ENCODE data around the gene GMDS.
A peak's percentile ranks its signal among the peaks of the same experiment; 100 is the strongest.

GMDS gene

GRCh38 chr6:1812034-1812433 lies 433.4 kb downstream of the GMDS start:
- H3K4me3 ChIP-seq (ENCODE audit: low read depth, low read length): no peak overlapping the region
- H3K27me3 ChIP-seq: no peaks in the 10 kb centered on the region
- H3K36me3 ChIP-seq: no peaks in the 10 kb centered on the region
- H3K9me3 ChIP-seq: no peaks in the 10 kb centered on the region
- TF ChIP-seq CTCF (IDR thresholded peaks at IDR 0.05; ENCODE audit: low read depth, low read length): no peak
- DNase-seq: no peak
- H3K4me1 ChIP-seq: peaks cover 3% of the 10 kb centered on the region; the same call in 1 of the 2 replicates

DNA sequence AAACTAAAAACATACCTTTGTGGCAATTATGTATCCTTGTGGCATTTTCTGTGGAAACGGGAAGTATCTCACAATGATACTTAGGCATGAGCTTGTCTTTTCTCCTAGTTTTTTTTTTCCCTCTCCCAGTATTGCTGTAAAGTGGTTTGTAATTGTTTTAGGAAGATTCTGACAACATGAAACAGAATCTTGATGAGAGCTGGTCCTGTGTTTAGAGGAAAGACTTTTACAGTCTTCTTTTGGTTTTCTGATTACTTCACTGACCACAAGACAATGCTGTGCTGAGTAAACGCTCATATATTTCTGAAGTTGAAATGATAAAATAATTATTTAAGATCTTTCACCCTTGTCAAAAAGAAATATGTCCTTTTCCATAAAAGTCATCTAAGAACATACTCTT lies 434.5 kb downstream of the GMDS start:
- H3K27me3 ChIP-seq: no peaks in the 10 kb centered on the region
- TF ChIP-seq CTCF (IDR thresholded peaks at IDR 0.05; ENCODE audit: low read depth, low read length): no peak
- peaks cover 3% of the 10 kb centered on the region; the same call in 1 of the 2 replicates for H3K4me1 ChIP-seq
- H3K36me3 ChIP-seq: no peaks in the 10 kb centered on the region
- DNase-seq: no peak
- no peaks in the 10 kb centered on the region for H3K9me3 ChIP-seq
- no peak overlapping the region for H3K4me3 ChIP-seq (ENCODE audit: low read depth, low read length)

DNA sequence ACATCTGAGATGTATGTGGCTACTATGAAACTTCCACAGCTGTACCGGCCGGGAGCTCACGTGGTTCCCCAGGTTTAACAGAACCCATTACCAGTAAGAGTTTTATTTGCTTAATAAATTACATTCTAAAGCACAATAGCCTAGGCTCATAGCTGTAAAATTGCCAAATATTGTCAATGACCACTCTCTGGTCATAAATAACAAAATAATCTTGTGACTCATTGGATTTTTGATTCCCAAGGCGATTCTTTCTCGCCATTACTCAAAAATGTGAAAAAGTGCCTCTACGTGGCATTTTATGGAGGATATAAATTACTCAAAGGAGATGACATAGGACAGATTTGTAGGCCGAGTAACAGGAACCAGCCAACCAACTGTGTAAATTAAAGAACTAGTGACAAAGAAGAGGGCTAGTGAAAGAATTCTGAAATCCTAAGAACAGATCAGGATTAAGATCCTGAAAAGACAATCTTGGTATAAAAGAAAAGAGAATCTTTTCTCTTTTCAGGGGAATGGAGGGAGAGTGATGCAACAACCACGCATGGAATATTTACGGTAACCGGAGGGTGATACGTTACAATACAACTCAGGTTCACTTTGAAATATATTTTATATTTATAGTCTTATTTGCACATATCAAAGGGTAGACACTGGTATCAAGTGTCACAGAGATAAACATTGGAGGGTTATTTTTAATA lies 436.0 kb downstream of the GMDS start:
- Histone ChIP-seq H3K27me3 (no peaks in the 10 kb centered on the region), H3K9me3 (no peaks in the 10 kb centered on the region), H3K4me3 (ENCODE audit: low read depth, low read length) (no peak overlapping the region), H3K36me3 (no peaks in the 10 kb centered on the region), H3K4me1 (peaks cover 3% of the 10 kb centered on the region; the same call in 1 of the 2 replicates)
- DNase-seq: no peak
- TF ChIP-seq CTCF (IDR thresholded peaks at IDR 0.05; ENCODE audit: low read depth, low read length): no peak

- Histone ChIP-seq H3K36me3 (no peaks in the 10 kb centered on the region), H3K9me3 (no peaks in the 10 kb centered on the region), H3K27me3 (no peaks in the 10 kb centered on the region), H3K4me1 (peaks cover 16% of the 10 kb centered on the region), H3K4me3 (ENCODE audit: low read depth, low read length) (no peak overlapping the region)
- no peak for DNase-seq
- no peak for TF ChIP-seq CTCF (IDR thresholded peaks at IDR 0.05; ENCODE audit: low read depth, low read length)
These were observed 438.5 kb downstream of the GMDS start for GRCh38 chr6:1806935-1807334.

DNA sequence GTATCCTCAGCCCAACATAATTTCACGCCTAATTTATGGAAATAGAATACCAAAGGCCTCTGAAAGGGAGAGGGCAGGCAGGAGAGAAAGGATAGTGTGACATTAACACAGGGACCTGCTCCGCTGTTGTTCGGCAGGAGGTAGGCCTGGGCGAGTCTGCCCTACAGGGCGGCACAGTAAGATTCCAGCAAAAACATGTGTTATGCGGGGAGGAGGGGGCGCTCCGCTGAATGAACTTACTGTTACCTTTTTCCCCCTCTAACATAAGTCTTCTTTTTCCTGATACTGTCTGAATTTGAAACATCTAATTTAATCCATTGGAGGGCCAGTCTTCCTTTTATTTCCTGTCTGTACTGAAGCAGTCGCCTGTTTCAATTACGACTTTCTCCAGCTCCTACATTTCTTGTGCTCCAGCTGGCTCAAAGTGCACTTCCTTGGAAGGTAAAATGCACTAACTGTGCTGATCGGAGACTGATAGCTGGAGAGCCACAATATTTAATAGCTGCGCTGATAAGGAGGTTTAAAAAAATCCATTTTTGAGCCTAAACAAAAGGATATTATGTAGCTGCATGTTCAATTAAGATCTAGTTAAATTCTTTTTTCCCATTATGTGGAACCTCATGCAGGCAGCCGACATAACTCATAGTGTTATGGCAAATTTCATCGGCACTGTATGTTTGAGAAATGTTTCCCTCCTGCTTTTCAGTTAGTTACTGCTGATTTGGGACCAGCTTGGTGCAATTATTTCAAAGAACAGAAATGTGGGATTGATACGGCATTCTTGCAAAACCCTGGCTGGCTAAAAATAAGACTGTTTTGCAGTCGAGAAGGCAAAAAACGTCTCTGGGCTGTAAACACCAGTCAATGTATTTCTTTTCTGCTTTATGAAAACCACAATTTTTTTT lies 442.7 kb downstream of the GMDS start:
- no peaks in the 10 kb centered on the region for H3K9me3 ChIP-seq
- peak overlapping the region; percentile 43 for H3K4me3 ChIP-seq (ENCODE audit: low read depth, low read length)
- H3K4me1 ChIP-seq: peaks cover 24% of the 10 kb centered on the region
- peak; percentile 80 for DNase-seq
- H3K27me3 ChIP-seq: no peaks in the 10 kb centered on the region
- no peak for TF ChIP-seq CTCF (IDR thresholded peaks at IDR 0.05; ENCODE audit: low read depth, low read length)
- no peaks in the 10 kb centered on the region for H3K36me3 ChIP-seq

DNA sequence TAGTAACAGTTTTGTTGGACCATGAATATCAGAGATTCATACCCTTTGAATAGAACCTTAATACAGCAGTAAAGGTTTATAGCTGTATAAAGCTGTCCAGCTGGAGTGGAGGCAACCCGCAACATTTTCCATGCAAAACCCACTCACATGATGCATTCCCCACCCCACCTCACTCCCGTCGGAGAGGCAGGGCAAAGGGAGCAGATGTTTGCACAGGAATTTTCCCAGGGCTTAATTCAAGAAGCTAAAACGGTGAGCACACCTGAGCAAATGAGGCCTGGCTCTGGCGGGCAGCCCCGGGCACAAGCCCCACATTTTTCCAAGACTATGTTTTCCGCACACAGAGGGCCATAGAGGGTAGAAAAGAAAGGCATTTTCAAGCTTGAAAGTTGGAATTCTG lies 444.0 kb downstream of the GMDS start:
- no peaks in the 10 kb centered on the region for H3K27me3 ChIP-seq
- H3K4me1 ChIP-seq: peaks cover 24% of the 10 kb centered on the region
- DNase-seq: no peak
- H3K36me3 ChIP-seq: no peaks in the 10 kb centered on the region
- H3K9me3 ChIP-seq: no peaks in the 10 kb centered on the region
- no peak overlapping the region for H3K4me3 ChIP-seq (ENCODE audit: low read depth, low read length)
- TF ChIP-seq CTCF (IDR thresholded peaks at IDR 0.05; ENCODE audit: low read depth, low read length): no peak
